ENCODE data around the gene ZBTB46. TPM values are rescaled to one million over a fixed set of nuclear protein-coding genes. Genes with fewer than 3 reads are reported as not detected.

Gene ZBTB46
- total RNA-seq, 1 donor, result 0.36 TPM

DNA sequence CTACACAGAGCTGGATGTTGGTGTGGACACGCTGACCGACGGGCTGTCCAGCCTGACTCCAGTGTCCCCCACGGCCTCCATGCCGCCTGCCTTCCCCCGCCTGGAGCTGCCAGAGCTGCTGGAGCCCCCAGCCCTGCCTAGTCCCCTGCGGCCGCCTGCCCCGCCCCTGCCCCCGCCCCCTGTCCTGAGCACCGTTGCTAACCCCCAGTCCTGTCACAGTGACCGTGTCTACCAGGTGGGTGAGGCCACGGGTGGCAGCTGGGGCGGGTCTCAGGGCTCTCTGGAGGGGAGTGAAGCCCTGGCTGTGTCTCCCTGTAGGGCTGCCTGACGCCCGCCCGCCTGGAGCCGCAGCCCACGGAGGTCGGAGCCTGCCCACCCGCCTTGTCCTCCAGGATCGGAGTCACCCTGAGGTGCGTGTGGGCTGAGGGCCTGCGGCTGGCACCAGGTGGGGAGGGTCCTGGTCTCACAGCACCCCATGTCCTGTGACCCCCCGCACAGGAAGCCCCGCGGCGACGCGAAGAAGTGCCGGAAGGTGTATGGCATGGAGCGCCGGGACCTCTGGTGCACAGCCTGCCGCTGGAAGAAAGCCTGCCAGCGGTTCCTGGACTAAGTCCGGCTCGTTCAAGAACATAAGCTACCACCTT, 88.6 kb downstream of the ZBTB46 start:
- TF ChIP-seq, protein P1, sequence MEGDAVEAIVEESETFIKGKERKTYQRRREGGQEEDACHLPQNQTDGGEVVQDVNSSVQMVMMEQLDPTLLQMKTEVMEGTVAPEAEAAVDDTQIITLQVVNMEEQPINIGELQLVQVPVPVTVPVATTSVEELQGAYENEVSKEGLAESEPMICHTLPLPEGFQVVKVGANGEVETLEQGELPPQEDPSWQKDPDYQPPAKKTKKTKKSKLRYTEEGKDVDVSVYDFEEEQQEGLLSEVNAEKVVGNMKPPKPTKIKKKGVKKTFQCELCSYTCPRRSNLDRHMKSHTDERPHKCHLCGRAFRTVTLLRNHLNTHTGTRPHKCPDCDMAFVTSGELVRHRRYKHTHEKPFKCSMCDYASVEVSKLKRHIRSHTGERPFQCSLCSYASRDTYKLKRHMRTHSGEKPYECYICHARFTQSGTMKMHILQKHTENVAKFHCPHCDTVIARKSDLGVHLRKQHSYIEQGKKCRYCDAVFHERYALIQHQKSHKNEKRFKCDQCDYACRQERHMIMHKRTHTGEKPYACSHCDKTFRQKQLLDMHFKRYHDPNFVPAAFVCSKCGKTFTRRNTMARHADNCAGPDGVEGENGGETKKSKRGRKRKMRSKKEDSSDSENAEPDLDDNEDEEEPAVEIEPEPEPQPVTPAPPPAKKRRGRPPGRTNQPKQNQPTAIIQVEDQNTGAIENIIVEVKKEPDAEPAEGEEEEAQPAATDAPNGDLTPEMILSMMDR (IDR thresholded peaks at IDR 0.05; ENCODE audit: extremely low read depth, low read depth, low read length), result no peak

DNA sequence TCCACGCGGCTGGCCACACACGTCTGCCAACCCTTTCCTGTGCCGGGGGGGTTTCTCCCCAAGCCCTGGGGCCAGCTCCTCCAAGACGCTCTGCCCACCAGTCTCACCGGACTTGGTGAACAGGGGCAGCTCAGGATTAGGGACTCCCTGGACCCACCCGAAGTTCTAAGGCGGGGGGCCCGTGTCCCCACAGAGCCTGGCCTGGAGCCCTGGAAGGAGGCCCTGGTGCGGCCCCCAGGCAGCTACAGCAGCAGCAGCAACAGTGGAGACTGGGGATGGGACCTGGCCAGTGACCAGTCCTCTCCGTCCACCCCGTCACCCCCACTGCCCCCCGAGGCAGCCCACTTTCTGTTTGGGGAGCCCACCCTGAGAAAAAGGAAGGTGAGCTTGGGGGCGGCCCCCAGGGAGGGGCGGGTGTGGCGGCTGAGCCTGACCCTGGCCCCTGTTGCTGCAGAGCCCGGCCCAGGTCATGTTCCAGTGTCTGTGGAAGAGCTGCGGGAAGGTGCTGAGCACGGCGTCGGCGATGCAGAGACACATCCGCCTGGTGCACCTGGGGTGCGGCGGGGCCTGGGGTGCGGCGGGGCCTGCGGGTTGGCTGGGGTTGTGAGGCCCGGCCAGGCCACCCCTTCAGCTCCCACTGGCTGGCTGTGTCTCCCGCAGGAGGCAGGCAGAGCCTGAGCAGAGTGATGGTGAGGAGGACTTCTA, 89.2 kb downstream of the ZBTB46 start:
- Histone ChIP-seq H3K4me1 (ENCODE audit: insufficient read depth, low read length) (peaks cover 9% of the 10 kb centered on the region), H3K36me3 (ENCODE audit: insufficient read depth, low read length) (peaks cover 22% of the 10 kb centered on the region), H3K79me2 (ENCODE audit: insufficient read depth, low read length) (peaks cover 4% of the 10 kb centered on the region), H2AFZ (ENCODE audit: low read length) (no peak overlapping the region), H3K27ac (ENCODE audit: low read depth, low read length) (no peak overlapping the region), H3K4me3 (ENCODE audit: insufficient read depth, low read length) (peak overlapping the region; percentile 77), H4K20me1 (ENCODE audit: insufficient read depth, low read length) (peaks cover 8% of the 10 kb centered on the region), H3K9me3 (ENCODE audit: low read depth, low read length) (no peaks in the 10 kb centered on the region), H3K4me2 (ENCODE audit: insufficient read depth, low read length) (peak overlapping the region; percentile 89), H3K27me3 (ENCODE audit: insufficient read depth, low read length) (no peaks in the 10 kb centered on the region)
- TF ChIP-seq, protein P1 (IDR thresholded peaks at IDR 0.05; ENCODE audit: extremely low read depth, low read depth, low read length), result no peak
- DNase-seq (ENCODE audit: insufficient read length, low spot score, missing footprints), result peak; percentile 81

More for the DNA sequence above, 88.6 kb downstream of the ZBTB46 start:
- Histone ChIP-seq H3K36me3 (ENCODE audit: insufficient read depth, low read length) (peaks cover 22% of the 10 kb centered on the region), H3K4me2 (ENCODE audit: insufficient read depth, low read length) (no peak overlapping the region), H3K27me3 (ENCODE audit: insufficient read depth, low read length) (no peaks in the 10 kb centered on the region), H2AFZ (ENCODE audit: low read length) (no peak overlapping the region), H4K20me1 (ENCODE audit: insufficient read depth, low read length) (peaks cover 8% of the 10 kb centered on the region), H3K79me2 (ENCODE audit: insufficient read depth, low read length) (peaks cover 4% of the 10 kb centered on the region), H3K27ac (ENCODE audit: low read depth, low read length) (no peak overlapping the region), H3K4me1 (ENCODE audit: insufficient read depth, low read length) (peaks cover 9% of the 10 kb centered on the region), H3K9me3 (ENCODE audit: low read depth, low read length) (no peaks in the 10 kb centered on the region), H3K4me3 (ENCODE audit: insufficient read depth, low read length) (no peak overlapping the region)
- DNase-seq (ENCODE audit: insufficient read length, low spot score, missing footprints), result peak; percentile 88

DNA sequence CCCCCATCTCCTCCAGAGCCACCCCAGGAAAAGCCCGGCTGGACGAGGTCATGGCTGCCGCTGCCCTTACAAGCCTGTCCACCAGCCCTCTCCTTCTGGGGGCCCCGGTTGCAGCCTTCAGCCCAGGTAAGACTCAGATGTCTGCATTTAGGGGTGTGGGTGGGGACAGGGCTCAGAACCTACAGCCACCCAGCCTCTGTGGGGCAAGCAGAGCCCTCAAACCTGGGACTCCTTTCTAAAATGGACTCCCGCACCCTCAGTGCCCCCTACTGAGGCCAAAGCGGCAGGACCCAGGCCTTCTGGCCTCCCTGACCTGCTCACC, 89.7 kb downstream of the ZBTB46 start:
- TF ChIP-seq, protein P1 (IDR thresholded peaks at IDR 0.05; ENCODE audit: extremely low read depth, low read depth, low read length), result no peak
- Histone ChIP-seq H3K4me3 (ENCODE audit: insufficient read depth, low read length) (peak overlapping the region; percentile 77), H3K27me3 (ENCODE audit: insufficient read depth, low read length) (no peaks in the 10 kb centered on the region), H3K9me3 (ENCODE audit: low read depth, low read length) (no peaks in the 10 kb centered on the region), H3K4me2 (ENCODE audit: insufficient read depth, low read length) (peak overlapping the region; percentile 89), H3K27ac (ENCODE audit: low read depth, low read length) (no peak overlapping the region), H2AFZ (ENCODE audit: low read length) (no peak overlapping the region), H3K4me1 (ENCODE audit: insufficient read depth, low read length) (peaks cover 9% of the 10 kb centered on the region), H3K79me2 (ENCODE audit: insufficient read depth, low read length) (peaks cover 4% of the 10 kb centered on the region), H3K36me3 (ENCODE audit: insufficient read depth, low read length) (peaks cover 22% of the 10 kb centered on the region), H4K20me1 (ENCODE audit: insufficient read depth, low read length) (peaks cover 9% of the 10 kb centered on the region)
- DNase-seq (ENCODE audit: insufficient read length, low spot score, missing footprints), result no peak

DNA sequence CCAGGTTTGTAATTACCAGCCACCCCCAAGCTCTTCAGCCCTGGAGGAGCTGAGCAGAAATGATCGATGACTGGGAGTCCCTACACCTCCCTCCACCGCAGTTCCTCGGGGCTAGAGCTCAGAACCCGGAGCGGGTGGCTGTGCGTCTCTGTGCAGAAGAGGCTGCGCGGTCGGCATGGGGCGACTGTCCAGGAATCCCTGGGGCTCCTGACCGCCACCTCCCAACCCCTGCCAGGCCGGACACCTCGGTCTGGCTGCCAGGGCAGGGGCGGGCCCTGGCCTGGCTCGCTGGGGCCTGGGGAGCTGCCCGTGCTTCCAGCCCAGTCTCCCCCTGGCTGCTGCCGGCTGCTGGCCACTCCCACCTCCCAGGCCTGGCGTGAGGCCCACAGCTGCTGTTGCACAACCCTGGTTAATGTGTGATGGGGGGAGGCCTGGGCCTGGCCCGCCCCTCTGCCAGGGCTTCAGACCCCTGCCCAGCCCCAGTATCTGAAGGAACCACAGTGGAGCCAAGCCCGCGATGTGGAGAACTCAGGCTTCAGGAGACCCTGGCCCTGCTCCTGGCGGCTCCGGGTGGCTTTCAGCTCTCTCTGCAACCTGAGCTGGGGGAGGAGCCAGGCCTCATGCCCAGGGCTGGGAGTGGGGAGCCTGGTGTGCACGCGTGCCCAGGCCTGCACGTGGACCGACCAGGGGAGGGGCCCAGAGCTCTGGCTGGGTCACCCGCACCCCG, 90.3 kb downstream of the ZBTB46 start:
- DNase-seq (ENCODE audit: insufficient read length, low spot score, missing footprints), result peak; percentile 100
- Histone ChIP-seq H3K4me1 (ENCODE audit: insufficient read depth, low read length) (peaks cover 9% of the 10 kb centered on the region), H3K9me3 (ENCODE audit: low read depth, low read length) (no peaks in the 10 kb centered on the region), H3K36me3 (ENCODE audit: insufficient read depth, low read length) (peaks cover 26% of the 10 kb centered on the region), H2AFZ (ENCODE audit: low read length) (peak overlapping the region; percentile 82), H3K79me2 (ENCODE audit: insufficient read depth, low read length) (peaks cover 4% of the 10 kb centered on the region), H3K27ac (ENCODE audit: low read depth, low read length) (peak overlapping the region; percentile 54), H3K4me3 (ENCODE audit: insufficient read depth, low read length) (peak overlapping the region; percentile 77), H4K20me1 (ENCODE audit: insufficient read depth, low read length) (peaks cover 9% of the 10 kb centered on the region), H3K4me2 (ENCODE audit: insufficient read depth, low read length) (peak overlapping the region; percentile 89), H3K27me3 (ENCODE audit: insufficient read depth, low read length) (no peaks in the 10 kb centered on the region)
- TF ChIP-seq, protein P1 (IDR thresholded peaks at IDR 0.05; ENCODE audit: extremely low read depth, low read depth, low read length), result no peak
